ENCODE measurements around the gene NFYC. TPM values are rescaled to one million over a fixed set of nuclear protein-coding genes. Genes with fewer than 3 reads are reported as not detected.

Gene NFYC
- total and polyA plus RNA-seq, 2 donors: 34.0 to 39.1 TPM

- WGBS: 95% methylated on average over 8 of the region's 8 CpGs
- Histone ChIP-seq H3K4me1 (ENCODE audit: control insufficient read depth in 2 of 2, insufficient read depth in 2 of 2, low read length in 2 of 2) (no peaks in the 10 kb centered on the region), H3K36me3 (ENCODE audit: control insufficient read depth in 2 of 2, insufficient read depth in 2 of 2, low read length in 1 of 2) (peaks cover 64 to 96% of the 10 kb centered on the region in 2 donors), H3K27ac (ENCODE audit: low read depth in 1 of 2, low read length in 1 of 2) (no peak overlapping the region), H3K4me3 (ENCODE audit: low read length in 2 of 2) (no peak overlapping the region), H3K9me3 (ENCODE audit: control insufficient read depth in 2 of 2, insufficient read depth in 1 of 2, low read length in 1 of 2) (no peaks in the 10 kb centered on the region), H3K27me3 (ENCODE audit: control insufficient read depth in 2 of 2, insufficient read depth in 1 of 2, low read length in 1 of 2) (no peaks in the 10 kb centered on the region)
- DNase-seq (ENCODE audit: low read depth in 6 of 9, low spot score in 9 of 9): no peak
Observed at GRCh38 chr1:40754201-40754600, 62.7 kb downstream of the NFYC start.

GRCh38 chr1:40755067-40755466 is 63.6 kb downstream of the NFYC start:
- H3K4me3 ChIP-seq (ENCODE audit: low read length in 2 of 2): no peak overlapping the region
- DNase-seq (ENCODE audit: low read depth in 6 of 9, low spot score in 9 of 9): no peak
- H3K9me3 ChIP-seq (ENCODE audit: control insufficient read depth in 2 of 2, insufficient read depth in 1 of 2, low read length in 1 of 2): no peaks in the 10 kb centered on the region
- no peaks in the 10 kb centered on the region for H3K27me3 ChIP-seq (ENCODE audit: control insufficient read depth in 2 of 2, insufficient read depth in 1 of 2, low read length in 1 of 2)
- H3K27ac ChIP-seq (ENCODE audit: low read depth in 1 of 2, low read length in 1 of 2): no peak overlapping the region
- WGBS: 96% methylated on average over 4 of the region's 4 CpGs
- peaks cover 64 to 96% of the 10 kb centered on the region in 2 donors for H3K36me3 ChIP-seq (ENCODE audit: control insufficient read depth in 2 of 2, insufficient read depth in 2 of 2, low read length in 1 of 2)
- no peaks in the 10 kb centered on the region for H3K4me1 ChIP-seq (ENCODE audit: control insufficient read depth in 2 of 2, insufficient read depth in 2 of 2, low read length in 2 of 2)

GRCh38 chr1:40756523-40756922 is 65.0 kb downstream of the NFYC start:
- Histone ChIP-seq H3K4me3 (ENCODE audit: low read length in 2 of 2) (no peak overlapping the region), H3K36me3 (ENCODE audit: control insufficient read depth in 2 of 2, insufficient read depth in 2 of 2, low read length in 1 of 2) (peaks cover 72 to 95% of the 10 kb centered on the region in 2 donors), H3K9me3 (ENCODE audit: control insufficient read depth in 2 of 2, insufficient read depth in 1 of 2, low read length in 1 of 2) (no peaks in the 10 kb centered on the region), H3K27me3 (ENCODE audit: control insufficient read depth in 2 of 2, insufficient read depth in 1 of 2, low read length in 1 of 2) (no peaks in the 10 kb centered on the region), H3K27ac (ENCODE audit: low read depth in 1 of 2, low read length in 1 of 2) (no peak overlapping the region), H3K4me1 (ENCODE audit: control insufficient read depth in 2 of 2, insufficient read depth in 2 of 2, low read length in 2 of 2) (no peaks in the 10 kb centered on the region)
- DNase-seq (ENCODE audit: low read depth in 6 of 9, low spot score in 9 of 9): no peak
- 97% methylated on average over 3 of the region's 3 CpGs for WGBS

- Histone ChIP-seq H3K9me3 (ENCODE audit: control insufficient read depth in 2 of 2, insufficient read depth in 1 of 2, low read length in 1 of 2) (no peaks in the 10 kb centered on the region), H3K27me3 (ENCODE audit: control insufficient read depth in 2 of 2, insufficient read depth in 1 of 2, low read length in 1 of 2) (no peaks in the 10 kb centered on the region), H3K4me1 (ENCODE audit: control insufficient read depth in 2 of 2, insufficient read depth in 2 of 2, low read length in 2 of 2) (no peaks in the 10 kb centered on the region), H3K27ac (ENCODE audit: low read depth in 1 of 2, low read length in 1 of 2) (no peak overlapping the region), H3K36me3 (ENCODE audit: control insufficient read depth in 2 of 2, insufficient read depth in 2 of 2, low read length in 1 of 2) (peaks cover 75 to 98% of the 10 kb centered on the region in 2 donors), H3K4me3 (ENCODE audit: low read length in 2 of 2) (no peak overlapping the region)
- no peak for DNase-seq (ENCODE audit: low read depth in 6 of 9, low spot score in 9 of 9)
- 97% methylated on average over 8 of the region's 8 CpGs for WGBS
Observed at GRCh38 chr1:40757084-40757483, 65.6 kb downstream of the NFYC start.

- DNase-seq (ENCODE audit: low read depth in 6 of 9, low spot score in 9 of 9): no peak
- Histone ChIP-seq H3K27me3 (ENCODE audit: control insufficient read depth in 2 of 2, insufficient read depth in 1 of 2, low read length in 1 of 2) (no peaks in the 10 kb centered on the region), H3K36me3 (ENCODE audit: control insufficient read depth in 2 of 2, insufficient read depth in 2 of 2, low read length in 1 of 2) (peaks cover 82 to 98% of the 10 kb centered on the region in 2 donors)
Observed at GRCh38 chr1:40758004-40758403, 66.5 kb downstream of the NFYC start.

GRCh38 chr1:40758578-40759343 is 67.3 kb downstream of the NFYC start:
- Histone ChIP-seq H3K4me3 (ENCODE audit: low read length in 2 of 2) (no peak overlapping the region), H3K27ac (ENCODE audit: low read depth in 1 of 2, low read length in 1 of 2) (no peak overlapping the region), H3K36me3 (ENCODE audit: control insufficient read depth in 2 of 2, insufficient read depth in 2 of 2, low read length in 1 of 2) (peaks cover 81 to 94% of the 10 kb centered on the region in 2 donors), H3K9me3 (ENCODE audit: control insufficient read depth in 2 of 2, insufficient read depth in 1 of 2, low read length in 1 of 2) (no peaks in the 10 kb centered on the region), H3K4me1 (ENCODE audit: control insufficient read depth in 2 of 2, insufficient read depth in 2 of 2, low read length in 2 of 2) (peaks cover 0 to 3% of the 10 kb centered on the region in 2 donors), H3K27me3 (ENCODE audit: control insufficient read depth in 2 of 2, insufficient read depth in 1 of 2, low read length in 1 of 2) (no peaks in the 10 kb centered on the region)
- DNase-seq (ENCODE audit: low read depth in 6 of 9, low spot score in 9 of 9): no peak
- 99% methylated on average over 6 of the region's 6 CpGs for WGBS

More at GRCh38 chr1:40758004-40758403, 66.5 kb downstream of the NFYC start:
- no peaks in the 10 kb centered on the region for H3K9me3 ChIP-seq (ENCODE audit: control insufficient read depth in 2 of 2, insufficient read depth in 1 of 2, low read length in 1 of 2)
- no peak overlapping the region for H3K4me3 ChIP-seq (ENCODE audit: low read length in 2 of 2)
- H3K4me1 ChIP-seq (ENCODE audit: control insufficient read depth in 2 of 2, insufficient read depth in 2 of 2, low read length in 2 of 2): no peaks in the 10 kb centered on the region
- H3K27ac ChIP-seq (ENCODE audit: low read depth in 1 of 2, low read length in 1 of 2): no peak overlapping the region
- 98% methylated on average over 7 of the region's 7 CpGs for WGBS

GRCh38 chr1:40760984-40761383 is 69.5 kb downstream of the NFYC start:
- no peaks in the 10 kb centered on the region for H3K9me3 ChIP-seq (ENCODE audit: control insufficient read depth in 2 of 2, insufficient read depth in 1 of 2, low read length in 1 of 2)
- peaks cover 0 to 8% of the 10 kb centered on the region in 2 donors for H3K4me1 ChIP-seq (ENCODE audit: control insufficient read depth in 2 of 2, insufficient read depth in 2 of 2, low read length in 2 of 2)
- no peak overlapping the region for H3K27ac ChIP-seq (ENCODE audit: low read depth in 1 of 2, low read length in 1 of 2)
- no peak for DNase-seq (ENCODE audit: low read depth in 6 of 9, low spot score in 9 of 9)
- no peak overlapping the region for H3K4me3 ChIP-seq (ENCODE audit: low read length in 2 of 2)
- 96% methylated on average over 4 of the region's 4 CpGs for WGBS
- peaks cover 70 to 94% of the 10 kb centered on the region in 2 donors for H3K36me3 ChIP-seq (ENCODE audit: control insufficient read depth in 2 of 2, insufficient read depth in 2 of 2, low read length in 1 of 2)
- no peaks in the 10 kb centered on the region for H3K27me3 ChIP-seq (ENCODE audit: control insufficient read depth in 2 of 2, insufficient read depth in 1 of 2, low read length in 1 of 2)

- no peak overlapping the region for H3K4me3 ChIP-seq (ENCODE audit: low read length in 2 of 2)
- H3K27ac ChIP-seq (ENCODE audit: low read depth in 1 of 2, low read length in 1 of 2): peak overlapping the region in 1 of 2 donors; percentile 8
- WGBS: 97% methylated on average over 7 of the region's 7 CpGs
- H3K36me3 ChIP-seq (ENCODE audit: control insufficient read depth in 2 of 2, insufficient read depth in 2 of 2, low read length in 1 of 2): peaks cover 73 to 94% of the 10 kb centered on the region in 2 donors
- H3K27me3 ChIP-seq (ENCODE audit: control insufficient read depth in 2 of 2, insufficient read depth in 1 of 2, low read length in 1 of 2): no peaks in the 10 kb centered on the region
- H3K9me3 ChIP-seq (ENCODE audit: control insufficient read depth in 2 of 2, insufficient read depth in 1 of 2, low read length in 1 of 2): no peaks in the 10 kb centered on the region
- DNase-seq (ENCODE audit: low read depth in 6 of 9, low spot score in 9 of 9): no peak
- peaks cover 0 to 8% of the 10 kb centered on the region in 2 donors for H3K4me1 ChIP-seq (ENCODE audit: control insufficient read depth in 2 of 2, insufficient read depth in 2 of 2, low read length in 2 of 2)
Observed at GRCh38 chr1:40762144-40762923, 70.8 kb downstream of the NFYC start.
